Glutamatergic neuron (in vitro differentiated cells): ENCODE results near the gene MKKS. TPM values are rescaled to one million over a fixed set of nuclear protein-coding genes. Genes with fewer than 3 reads are reported as not detected.

Source experiments
- DNase-seq: peaks from one replicate; pipeline ENCODE4 v3.0.0; 2022
- H3K27ac Mint-ChIP-seq: one replicate; pipeline ENCODE4 v1.8.0; 2020; ENCODE audit warnings: mild to moderate bottlenecking, mixed read lengths, inconsistent platforms; ENCODE audit not compliant: unreplicated experiment
- H3K27me3 Mint-ChIP-seq: one replicate; pipeline ENCODE4 v1.8.0; 2020; ENCODE audit warnings: mild to moderate bottlenecking, moderate library complexity, mixed read lengths, inconsistent platforms; ENCODE audit not compliant: unreplicated experiment
- H3K36me3 Mint-ChIP-seq: one replicate; pipeline ENCODE4 v1.8.0; 2020; ENCODE audit warnings: mild to moderate bottlenecking, mixed read lengths, inconsistent platforms; ENCODE audit not compliant: unreplicated experiment
- H3K4me1 Mint-ChIP-seq: one replicate; pipeline ENCODE4 v1.8.0; 2020; ENCODE audit warnings: mild to moderate bottlenecking, low read depth, mixed read lengths, inconsistent platforms; ENCODE audit not compliant: unreplicated experiment
- H3K4me3 Mint-ChIP-seq: one replicate; pipeline ENCODE4 v1.8.0; 2020; ENCODE audit warnings: mild to moderate bottlenecking, mixed read lengths, inconsistent platforms; ENCODE audit not compliant: unreplicated experiment
- H3K9me3 Mint-ChIP-seq: one replicate; pipeline ENCODE4 v1.8.0; 2020; ENCODE audit warnings: mild to moderate bottlenecking, moderate library complexity, mixed read lengths, inconsistent platforms; ENCODE audit not compliant: unreplicated experiment
- total RNA-seq: library from RNA; stranded (reverse); fragmentation: NEBNext Ultra II Directional; extraction: Animal tissue kit (Norgen Biotek cat#: 25700); gene quantifications from one replicate; pipeline ENCODE4 v1.2.1, GENCODE V29; 2021; ENCODE audit not compliant: unreplicated experiment
- TF ChIP-seq, protein P1 (sequence below): fragments of 200-600 bp; sonication (generic); IDR thresholded peaks from one replicate; pipeline ENCODE4 v1.5.0; 2021; ENCODE audit not compliant: partially characterized antibody, unreplicated experiment

MKKS gene
- total RNA-seq, 1 donor from 2014 or later = 15.1 TPM

DNA sequence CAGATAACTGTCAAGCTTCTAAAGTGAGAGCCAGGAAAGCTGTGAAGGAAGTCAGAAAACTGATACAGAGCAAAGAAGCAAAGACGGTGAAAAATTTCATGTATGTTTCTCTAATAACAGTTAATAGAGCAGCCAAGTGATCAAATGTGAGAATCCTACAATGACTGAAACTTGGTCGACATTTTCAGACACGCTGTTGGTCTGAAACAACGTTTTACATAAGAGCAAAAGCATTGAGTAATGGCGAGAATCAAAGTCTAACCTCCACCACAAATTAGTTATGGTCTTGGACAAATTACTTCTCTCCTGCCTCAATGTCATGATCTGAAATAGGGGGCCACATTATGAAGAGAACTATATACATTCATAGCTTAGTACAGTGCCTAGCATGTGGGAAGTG lies 3.3 kb downstream of the MKKS start:
- Mint-ChIP-seq H3K27me3 (peaks cover 3% of the 10 kb centered on the region), H3K4me1 (peaks cover 23% of the 10 kb centered on the region), H3K27ac (no peak overlapping the region), H3K9me3 (peaks cover 4% of the 10 kb centered on the region), H3K36me3 (no peaks in the 10 kb centered on the region), H3K4me3 (no peak overlapping the region)
- no peak for DNase-seq
- TF ChIP-seq, protein P1, sequence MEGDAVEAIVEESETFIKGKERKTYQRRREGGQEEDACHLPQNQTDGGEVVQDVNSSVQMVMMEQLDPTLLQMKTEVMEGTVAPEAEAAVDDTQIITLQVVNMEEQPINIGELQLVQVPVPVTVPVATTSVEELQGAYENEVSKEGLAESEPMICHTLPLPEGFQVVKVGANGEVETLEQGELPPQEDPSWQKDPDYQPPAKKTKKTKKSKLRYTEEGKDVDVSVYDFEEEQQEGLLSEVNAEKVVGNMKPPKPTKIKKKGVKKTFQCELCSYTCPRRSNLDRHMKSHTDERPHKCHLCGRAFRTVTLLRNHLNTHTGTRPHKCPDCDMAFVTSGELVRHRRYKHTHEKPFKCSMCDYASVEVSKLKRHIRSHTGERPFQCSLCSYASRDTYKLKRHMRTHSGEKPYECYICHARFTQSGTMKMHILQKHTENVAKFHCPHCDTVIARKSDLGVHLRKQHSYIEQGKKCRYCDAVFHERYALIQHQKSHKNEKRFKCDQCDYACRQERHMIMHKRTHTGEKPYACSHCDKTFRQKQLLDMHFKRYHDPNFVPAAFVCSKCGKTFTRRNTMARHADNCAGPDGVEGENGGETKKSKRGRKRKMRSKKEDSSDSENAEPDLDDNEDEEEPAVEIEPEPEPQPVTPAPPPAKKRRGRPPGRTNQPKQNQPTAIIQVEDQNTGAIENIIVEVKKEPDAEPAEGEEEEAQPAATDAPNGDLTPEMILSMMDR = no peak

DNA sequence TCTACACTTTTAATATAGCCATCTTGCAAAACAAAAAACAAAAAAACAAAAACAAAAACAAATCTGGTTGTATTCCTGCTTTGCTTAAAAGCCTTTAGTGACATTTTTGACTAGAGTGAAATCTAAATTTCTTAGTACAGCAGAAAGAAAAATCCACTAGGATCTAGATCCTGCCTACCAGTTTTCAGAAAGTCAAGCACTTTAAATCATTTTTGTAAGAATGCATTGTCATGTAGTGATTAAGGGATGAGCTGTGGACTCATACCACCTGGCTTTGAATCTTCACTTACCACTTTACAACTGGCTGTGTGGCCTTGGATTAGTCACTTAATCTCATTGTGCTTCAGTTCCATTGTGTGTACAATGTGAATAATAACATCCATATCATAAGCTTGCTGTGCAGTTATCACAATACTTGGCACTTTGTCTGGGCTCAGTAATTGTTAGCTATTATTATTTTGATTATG lies 4.0 kb downstream of the MKKS start:
- TF ChIP-seq, protein P1 = no peak
- Mint-ChIP-seq H3K4me1 (peaks cover 23% of the 10 kb centered on the region), H3K36me3 (no peaks in the 10 kb centered on the region), H3K27me3 (peaks cover 3% of the 10 kb centered on the region), H3K4me3 (no peak overlapping the region), H3K27ac (no peak overlapping the region), H3K9me3 (peaks cover 4% of the 10 kb centered on the region)
- no peak for DNase-seq

DNA sequence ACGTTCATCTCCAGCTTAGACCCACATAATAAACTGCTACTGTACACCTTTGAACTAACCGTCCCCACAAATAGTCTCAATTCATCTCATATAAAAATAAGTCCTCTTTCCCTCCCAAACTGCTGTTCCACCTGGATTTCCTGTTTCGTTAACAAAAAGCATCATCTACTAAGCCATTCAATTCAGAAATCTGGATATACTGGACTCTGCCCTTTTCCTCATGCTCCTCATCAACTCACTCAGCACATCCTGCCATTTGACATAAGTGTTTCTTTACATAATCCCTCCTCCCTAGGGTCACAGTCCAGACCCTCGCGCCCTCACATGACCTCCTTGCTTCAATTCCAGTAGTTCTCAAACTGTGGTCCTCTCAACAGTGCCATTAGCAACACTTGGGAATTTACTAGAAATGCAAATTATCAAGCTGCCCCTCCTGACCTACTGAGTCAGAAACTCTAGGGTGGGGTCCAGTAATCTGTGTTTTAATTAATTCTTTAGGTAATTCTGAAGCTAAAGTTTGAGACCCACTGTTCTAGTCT lies 4.5 kb downstream of the MKKS start:
- H3K4me3 Mint-ChIP-seq = peak overlapping the region; percentile 20
- peaks cover 3% of the 10 kb centered on the region for H3K27me3 Mint-ChIP-seq
- TF ChIP-seq, protein P1 = no peak
- H3K4me1 Mint-ChIP-seq = peaks cover 23% of the 10 kb centered on the region
- H3K9me3 Mint-ChIP-seq = peaks cover 4% of the 10 kb centered on the region
- no peaks in the 10 kb centered on the region for H3K36me3 Mint-ChIP-seq
- peak overlapping the region; percentile 23 for H3K27ac Mint-ChIP-seq
- peak; percentile 33 for DNase-seq

DNA sequence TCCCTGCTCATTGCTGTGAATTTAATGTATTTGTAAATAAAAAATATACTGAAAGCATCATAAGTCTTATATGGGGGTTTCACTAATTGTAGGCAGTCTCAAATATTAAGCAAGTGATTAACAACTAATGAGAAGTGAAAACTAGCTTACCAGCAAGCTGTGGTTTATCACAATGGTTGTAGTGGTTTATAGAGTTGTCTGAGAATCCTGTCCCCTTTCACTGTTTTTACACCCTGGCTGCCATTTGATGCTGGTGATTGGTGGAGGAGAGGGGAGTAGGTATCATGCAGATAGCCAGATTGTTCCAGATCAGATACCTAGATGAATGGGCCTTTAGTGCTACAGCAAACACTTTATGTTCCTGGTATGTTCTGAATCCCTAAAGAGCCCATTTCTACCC lies 6.0 kb downstream of the MKKS start:
- Mint-ChIP-seq H3K36me3 (no peaks in the 10 kb centered on the region), H3K4me1 (peaks cover 22% of the 10 kb centered on the region), H3K27me3 (peaks cover 1% of the 10 kb centered on the region), H3K27ac (no peak overlapping the region), H3K4me3 (no peak overlapping the region), H3K9me3 (peaks cover 2% of the 10 kb centered on the region)
- TF ChIP-seq, protein P1 = no peak
- no peak for DNase-seq

DNA sequence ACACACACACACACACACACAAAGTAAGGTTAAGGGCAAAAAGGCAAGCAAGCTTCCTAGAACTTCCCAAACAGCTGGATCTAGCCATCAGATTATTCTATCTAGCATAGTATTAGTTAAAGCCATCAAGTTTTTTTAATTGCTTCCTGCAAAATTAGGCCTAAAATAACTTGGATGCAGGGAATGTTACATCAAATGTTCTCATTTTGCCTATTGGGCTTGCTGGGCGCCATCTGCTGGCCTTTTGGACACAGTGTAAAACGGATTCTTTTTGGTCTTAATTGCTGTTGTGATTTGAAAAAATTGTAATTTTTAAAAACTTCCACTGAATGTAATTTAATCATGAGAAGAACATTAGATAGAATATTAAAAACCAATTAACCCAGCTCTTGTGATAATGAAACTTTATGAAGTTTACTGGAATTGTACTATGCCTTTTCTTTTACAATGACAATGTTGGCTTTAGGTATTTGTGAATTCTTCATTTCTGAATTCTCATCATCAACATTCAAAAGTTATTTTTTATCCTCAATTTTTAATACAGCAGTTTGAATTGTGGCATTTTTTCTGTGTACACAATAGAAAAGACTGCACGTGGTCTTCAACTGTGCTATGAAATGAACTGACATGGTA lies 6.8 kb downstream of the MKKS start:
- Mint-ChIP-seq H3K9me3 (no peaks in the 10 kb centered on the region), H3K27ac (no peak overlapping the region), H3K36me3 (no peaks in the 10 kb centered on the region), H3K27me3 (peaks cover 1% of the 10 kb centered on the region), H3K4me3 (no peak overlapping the region), H3K4me1 (peaks cover 21% of the 10 kb centered on the region)
- TF ChIP-seq, protein P1 = peak; percentile 69
- DNase-seq = peak; percentile 70
